GM21576 (cell line): ENCODE data around the gene CHRM2.
"Not testable (repeated sequence)": the region's sequence is repeated elsewhere in the genome, so short reads cannot be mapped to it uniquely, and the experiment has no call there.

Source experiments
- ATAC-seq: cut with Tn5 transposase; IDR thresholded peaks from one replicate; pipeline ENCODE4 v1.9.1; 2021; ENCODE audit warnings: mild to moderate bottlenecking, moderate library complexity; ENCODE audit not compliant: unreplicated experiment

Gene CHRM2

GRCh38 chr7:136868496-136869000 lies at the start of gene CHRM2:
CHRM2 (plus strand) TSS chr7:136868652; CDS start chr7:137014866, 146,214 bp downstream.
- ATAC-seq: no peak

- not testable (repeated sequence) for ATAC-seq
Measured at GRCh38 chr7:136831398-136831797, 37.1 kb upstream of the CHRM2 start.

- ATAC-seq: no peak
Measured at GRCh38 chr7:136845899-136846465, 22.5 kb upstream of the CHRM2 start.

- no peak for ATAC-seq
Measured at GRCh38 chr7:136847858-136848257, 20.6 kb upstream of the CHRM2 start.

- ATAC-seq: no peak
Measured at GRCh38 chr7:136853654-136854053, 14.8 kb upstream of the CHRM2 start.

GRCh38 chr7:136857573-136857972 lies 10.9 kb upstream of the CHRM2 start:
- ATAC-seq: no peak

- no peak for ATAC-seq
Measured at GRCh38 chr7:136859803-136860202, 8.6 kb upstream of the CHRM2 start.

- ATAC-seq: no peak
Measured at GRCh38 chr7:136865236-136865635, 3.2 kb upstream of the CHRM2 start.

GRCh38 chr7:136865777-136866176 lies 2.7 kb upstream of the CHRM2 start:
- ATAC-seq: no peak

- ATAC-seq: no peak
Measured at GRCh38 chr7:136869001-136869961, 829 bp downstream of the CHRM2 start.

GRCh38 chr7:136869991-136870865 lies 1.8 kb downstream of the CHRM2 start:
- ATAC-seq: no peak

- no peak for ATAC-seq
Measured at GRCh38 chr7:136870866-136871487, 2.5 kb downstream of the CHRM2 start.

- no peak for ATAC-seq
Measured at GRCh38 chr7:136874393-136875032, 6.1 kb downstream of the CHRM2 start.

GRCh38 chr7:136877509-136877908 lies 9.1 kb downstream of the CHRM2 start:
- ATAC-seq: no peak

GRCh38 chr7:136877990-136878389 lies 9.5 kb downstream of the CHRM2 start:
- ATAC-seq: no peak

GRCh38 chr7:136878878-136879277 lies 10.4 kb downstream of the CHRM2 start:
- ATAC-seq: no peak

GRCh38 chr7:136883046-136883445 lies 14.6 kb downstream of the CHRM2 start:
- ATAC-seq: no peak

- ATAC-seq: no peak
Measured at GRCh38 chr7:136884492-136884891, 16.0 kb downstream of the CHRM2 start.

GRCh38 chr7:136887317-136887716 lies 18.9 kb downstream of the CHRM2 start:
- no peak for ATAC-seq

GRCh38 chr7:136890399-136890798 lies 21.9 kb downstream of the CHRM2 start:
- ATAC-seq: no peak
